ENCODE measurements around the gene TRAF3IP3.

The TRAF3IP3 gene

DNA sequence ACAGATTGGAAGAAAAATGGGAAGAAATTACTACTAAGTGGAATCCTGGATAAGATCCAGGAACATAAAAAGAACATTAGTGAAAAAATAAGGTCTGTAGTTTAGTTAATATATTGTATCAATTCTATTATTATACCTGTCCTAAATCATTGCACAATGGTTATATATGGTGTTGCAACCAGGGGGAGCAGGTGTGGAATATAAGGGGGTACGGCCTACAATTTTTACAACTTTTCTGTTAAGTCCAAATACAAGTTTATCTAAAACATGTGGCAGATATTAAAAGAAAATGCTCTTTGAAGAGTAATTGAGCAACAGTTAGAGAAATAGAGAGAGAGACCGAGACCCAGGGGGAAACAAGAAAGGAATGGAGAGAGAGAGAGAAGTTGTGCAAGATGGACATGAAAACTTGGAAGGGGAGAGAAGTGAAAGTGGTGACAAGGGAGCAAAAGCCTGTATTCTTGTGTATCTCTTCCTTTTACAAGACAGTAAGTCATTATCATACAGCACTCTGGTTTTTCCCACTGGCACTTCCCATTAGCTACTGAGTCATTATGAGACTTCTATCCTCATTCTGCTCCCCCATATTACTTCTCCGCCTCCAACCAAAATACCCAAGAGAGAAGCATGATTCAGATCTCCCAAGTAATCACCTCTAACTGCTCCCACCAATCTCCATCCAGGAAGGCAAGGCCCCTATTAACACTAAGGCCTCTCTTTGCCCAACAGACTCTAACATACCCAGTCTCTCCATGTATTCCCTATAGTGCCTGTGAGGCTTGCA lies 22.3 kb upstream of the TRAF3IP3 start:
- peak; percentile 45 for DNase-seq (ENCODE audit: low read depth)
- TF ChIP-seq, protein P1, sequence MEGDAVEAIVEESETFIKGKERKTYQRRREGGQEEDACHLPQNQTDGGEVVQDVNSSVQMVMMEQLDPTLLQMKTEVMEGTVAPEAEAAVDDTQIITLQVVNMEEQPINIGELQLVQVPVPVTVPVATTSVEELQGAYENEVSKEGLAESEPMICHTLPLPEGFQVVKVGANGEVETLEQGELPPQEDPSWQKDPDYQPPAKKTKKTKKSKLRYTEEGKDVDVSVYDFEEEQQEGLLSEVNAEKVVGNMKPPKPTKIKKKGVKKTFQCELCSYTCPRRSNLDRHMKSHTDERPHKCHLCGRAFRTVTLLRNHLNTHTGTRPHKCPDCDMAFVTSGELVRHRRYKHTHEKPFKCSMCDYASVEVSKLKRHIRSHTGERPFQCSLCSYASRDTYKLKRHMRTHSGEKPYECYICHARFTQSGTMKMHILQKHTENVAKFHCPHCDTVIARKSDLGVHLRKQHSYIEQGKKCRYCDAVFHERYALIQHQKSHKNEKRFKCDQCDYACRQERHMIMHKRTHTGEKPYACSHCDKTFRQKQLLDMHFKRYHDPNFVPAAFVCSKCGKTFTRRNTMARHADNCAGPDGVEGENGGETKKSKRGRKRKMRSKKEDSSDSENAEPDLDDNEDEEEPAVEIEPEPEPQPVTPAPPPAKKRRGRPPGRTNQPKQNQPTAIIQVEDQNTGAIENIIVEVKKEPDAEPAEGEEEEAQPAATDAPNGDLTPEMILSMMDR (IDR thresholded peaks at IDR 0.05; ENCODE audit: insufficient read depth, low read depth, low read length, missing control alignments): no peak
- H3K4me3 ChIP-seq (ENCODE audit: low read length): no peak overlapping the region

DNA sequence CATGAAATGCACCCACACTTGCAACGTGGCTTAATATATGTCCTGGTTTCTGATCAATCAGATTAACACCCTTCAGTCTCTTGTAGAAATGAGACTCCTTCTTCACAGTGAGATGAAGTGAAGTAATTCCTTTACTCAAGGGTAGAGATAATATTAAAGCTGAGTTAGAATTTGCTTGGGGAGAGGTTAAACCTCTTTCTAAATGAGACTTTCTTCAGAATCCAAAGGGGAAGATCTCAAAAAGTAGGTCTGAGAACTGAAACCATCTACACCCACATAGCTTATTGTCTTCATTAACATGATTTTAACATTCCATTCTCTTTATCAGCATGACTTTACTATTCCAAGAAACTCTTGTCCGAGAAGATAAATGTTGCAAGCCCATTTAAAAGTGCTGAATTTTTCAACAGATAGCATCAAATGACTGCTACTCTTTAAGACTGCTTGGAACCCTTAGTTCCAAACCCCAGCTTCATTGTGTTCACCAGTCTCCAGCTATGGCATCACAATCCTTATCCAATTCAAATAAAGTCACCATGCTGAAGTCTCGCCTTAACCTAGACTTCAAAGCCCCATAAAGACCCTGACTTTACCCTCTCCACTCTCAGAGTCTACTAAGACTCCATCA lies 19.2 kb upstream of the TRAF3IP3 start:
- TF ChIP-seq, protein P1 (IDR thresholded peaks at IDR 0.05; ENCODE audit: insufficient read depth, low read depth, low read length, missing control alignments): no peak
- H3K4me3 ChIP-seq (ENCODE audit: low read length): no peak overlapping the region
- DNase-seq (ENCODE audit: low read depth): no peak

DNA sequence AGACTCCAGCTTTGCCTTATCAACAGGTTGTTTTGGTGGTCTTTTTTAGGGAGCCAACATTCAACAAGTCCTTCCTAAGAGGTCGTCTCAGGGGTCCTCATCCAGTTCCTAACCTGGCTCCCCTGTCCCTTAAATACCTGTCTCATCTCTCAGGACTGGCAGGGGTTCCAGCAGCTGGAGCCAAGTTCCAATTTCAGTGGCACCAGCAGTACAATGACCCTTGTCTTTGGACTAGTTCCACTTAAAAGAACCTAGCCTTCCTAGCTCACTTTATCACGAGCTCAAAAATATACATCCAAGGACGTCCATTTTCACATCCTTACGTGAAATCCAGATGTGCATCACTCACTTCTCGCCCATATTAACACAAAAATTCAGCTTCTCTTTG lies 18.7 kb upstream of the TRAF3IP3 start:
- TF ChIP-seq, protein P1 (IDR thresholded peaks at IDR 0.05; ENCODE audit: insufficient read depth, low read depth, low read length, missing control alignments): no peak
- no peak for DNase-seq (ENCODE audit: low read depth)
- H3K4me3 ChIP-seq (ENCODE audit: low read length): no peak overlapping the region

DNA sequence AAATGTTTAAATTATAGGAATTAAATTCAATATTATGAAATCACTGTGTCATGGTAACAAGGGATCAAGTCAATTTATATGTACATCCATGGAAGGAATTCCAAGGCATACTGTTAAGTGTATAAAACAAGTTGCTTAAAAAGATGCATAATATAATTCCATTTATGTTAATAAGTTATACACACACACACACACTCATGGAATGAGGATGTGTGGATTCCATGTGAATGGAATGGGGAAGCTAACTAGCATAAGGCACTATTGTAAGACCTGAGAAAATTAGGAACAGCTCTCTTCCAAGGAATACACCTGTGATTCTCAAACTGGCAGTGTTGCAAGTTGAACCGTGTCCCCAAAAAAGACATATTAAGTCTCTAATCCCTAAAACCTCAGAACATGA lies 17.6 kb upstream of the TRAF3IP3 start:
- DNase-seq (ENCODE audit: low read depth): no peak
- no peak overlapping the region for H3K4me3 ChIP-seq (ENCODE audit: low read length)
- TF ChIP-seq, protein P1 (IDR thresholded peaks at IDR 0.05; ENCODE audit: insufficient read depth, low read depth, low read length, missing control alignments): no peak

DNA sequence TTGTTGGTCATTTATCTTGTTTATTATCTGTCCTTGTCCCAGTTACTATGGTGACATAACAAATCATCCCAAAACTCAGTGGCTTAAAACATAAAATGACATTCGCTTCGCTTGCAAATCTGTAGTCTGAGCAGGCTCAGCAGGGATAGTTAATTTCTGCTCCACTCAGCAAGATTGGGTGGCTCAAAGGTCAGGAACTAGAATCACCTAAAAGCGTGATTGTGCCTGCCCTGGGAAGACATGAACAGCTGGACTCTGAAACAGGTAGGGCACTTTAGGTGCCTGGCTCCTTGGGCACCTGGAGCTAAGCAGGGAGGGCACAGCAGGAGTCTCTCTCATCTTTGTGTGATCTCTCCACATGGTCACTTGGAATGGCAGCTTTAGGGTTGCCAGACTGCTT lies 14.7 kb upstream of the TRAF3IP3 start:
- no peak overlapping the region for H3K4me3 ChIP-seq (ENCODE audit: low read length)
- TF ChIP-seq, protein P1 (IDR thresholded peaks at IDR 0.05; ENCODE audit: insufficient read depth, low read depth, low read length, missing control alignments): no peak
- DNase-seq (ENCODE audit: low read depth): no peak

DNA sequence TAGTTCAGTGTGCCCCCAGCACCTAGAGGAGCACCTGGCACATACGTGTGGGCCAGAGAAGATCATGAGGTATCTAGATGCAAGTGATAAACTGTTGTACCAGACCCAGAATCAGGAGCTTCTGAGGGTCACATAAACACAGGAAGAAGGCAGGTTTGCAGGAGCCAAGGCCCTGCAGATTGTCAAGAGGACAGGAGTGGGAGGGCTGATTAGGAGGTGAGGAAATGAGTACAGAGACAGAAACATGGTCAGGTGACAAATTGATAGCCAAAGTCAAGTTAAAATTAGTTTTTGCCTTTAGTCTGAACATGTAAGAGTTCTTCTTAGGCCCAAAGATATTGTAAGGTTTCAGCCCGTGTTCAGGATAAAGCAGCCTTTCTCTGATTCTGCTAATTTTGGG lies 14.0 kb upstream of the TRAF3IP3 start:
- TF ChIP-seq, protein P1 (IDR thresholded peaks at IDR 0.05; ENCODE audit: insufficient read depth, low read depth, low read length, missing control alignments): no peak
- no peak overlapping the region for H3K4me3 ChIP-seq (ENCODE audit: low read length)
- DNase-seq (ENCODE audit: low read depth): no peak

All from epithelial cell of esophagus (primary cell).